Keratinocyte (primary cell): ENCODE results near the gene CNGA3. TPM values are rescaled to one million over a fixed set of nuclear protein-coding genes. Genes with fewer than 3 reads are reported as not detected.

Experiments
- DNase-seq: peaks from one replicate; pipeline ENCODE4 v3.0.0-alpha.2; 2011; ENCODE audit warnings: low read depth, missing footprints, low spot score
- FAIRE-seq: peaks from 2 replicates; lab custom pipeline; 2011; peaks lifted over from hg19 to GRCh38; lab: Jason Lieb, UNC
- H2AFZ ChIP-seq: 2 replicates; pipeline ENCODE4 v1.6.0; 2012; ENCODE audit warnings: low read length, control low read depth, inconsistent platforms; ENCODE audit not compliant: control insufficient read depth
- H3K27ac ChIP-seq: 2 replicates; pipeline ENCODE4 v1.5.1; 2011; ENCODE audit warnings: low read length; ENCODE audit not compliant: control insufficient read depth, insufficient read depth
- H3K27me3 ChIP-seq: 3 replicates; pipeline ENCODE4 v1.6.0; 2011; ENCODE audit warnings: low read length; ENCODE audit not compliant: control insufficient read depth, insufficient read depth; ENCODE audit errors: extremely low read depth
- H3K36me3 ChIP-seq, 2 experiments: 2 replicates in 1 of 2; 3 replicates in 1 of 2; pipeline ENCODE4 v1.5.1; 2011; ENCODE audit warnings: low read length in 2 of 2, mild to moderate bottlenecking in 1 of 2; ENCODE audit not compliant: control insufficient read depth in 2 of 2, insufficient read depth in 2 of 2; ENCODE audit errors: extremely low read depth in 1 of 2
- H3K4me1 ChIP-seq: 3 replicates; pipeline ENCODE4 v1.5.1; 2011; ENCODE audit warnings: low read length; ENCODE audit not compliant: control insufficient read depth, insufficient read depth; ENCODE audit errors: extremely low read depth
- H3K4me2 ChIP-seq: 3 replicates; pipeline ENCODE4 v1.6.0; 2011; ENCODE audit warnings: low read depth, low read length; ENCODE audit not compliant: control insufficient read depth, insufficient read depth; ENCODE audit errors: extremely low read depth
- H3K4me3 ChIP-seq, 3 experiments: fragments of 200-600 bp in 1 of 3; sonication (generic) in 1 of 3; 2 replicates in 2 of 3; 3 replicates in 1 of 3; pipeline ENCODE4 v1.5.1; 2011 to 2016; ENCODE audit warnings: low read length in 3 of 3, mild to moderate bottlenecking in 3 of 3, control low read depth in 2 of 3, inconsistent platforms in 1 of 3, low read depth in 1 of 3, mixed read lengths in 1 of 3, mixed run types in 1 of 3, moderate library complexity in 1 of 3; ENCODE audit not compliant: control insufficient read depth in 2 of 3, insufficient read depth in 2 of 3; ENCODE audit errors: extremely low read depth in 1 of 3
- H3K79me2 ChIP-seq: 2 replicates; pipeline ENCODE4 v1.6.0; 2012; ENCODE audit warnings: low read length; ENCODE audit not compliant: control insufficient read depth, insufficient read depth
- H3K9ac ChIP-seq: 3 replicates; pipeline ENCODE4 v1.6.0; 2011; ENCODE audit warnings: low read length; ENCODE audit not compliant: control insufficient read depth, insufficient read depth; ENCODE audit errors: extremely low read depth
- H3K9me1 ChIP-seq: 3 replicates; pipeline ENCODE4 v1.6.0; 2011; ENCODE audit warnings: low read length; ENCODE audit not compliant: control insufficient read depth, insufficient read depth; ENCODE audit errors: extremely low read depth
- H3K9me3 ChIP-seq: 2 replicates; pipeline ENCODE4 v1.5.1; 2012; ENCODE audit warnings: low read depth, low read length; ENCODE audit not compliant: control insufficient read depth
- H4K20me1 ChIP-seq: 3 replicates; pipeline ENCODE4 v1.6.0; 2011; ENCODE audit warnings: low read length; ENCODE audit not compliant: control insufficient read depth, insufficient read depth; ENCODE audit errors: extremely low read depth
- EZH2 ChIP-seq: IDR thresholded peaks from one replicate; pipeline ENCODE4 v1.6.1; 2012; ENCODE audit warnings: inconsistent platforms, mild to moderate bottlenecking, low read length, moderate library complexity
- dilution Hi-C: fragments of 300-500 bp; cut with MboI; formaldehyde crosslinking; loops from one replicate; pipeline ENCODE4 v1.7.0; 2020; ENCODE audit warnings: low sequenced_read_pairs; ENCODE audit not compliant: extremely low pct_ligation_motif_present
- polyA plus RNA-seq, 5 experiments: library from polyadenylated mRNA; depleted of rRNA in 3 of 5; stranded (reverse) in 3 of 5; stranded (forward) in 1 of 5; unstranded in 1 of 5; fragments of >200 nt; gene quantifications; 1 replicate in 1 of 5; 2 replicates in 3 of 5; 3 replicates in 1 of 5; pipeline versions ENCODE4 v1.2.1 to v1.2.3, GENCODE V29; 2011 to 2012; ENCODE audit warnings: missing spikeins in 2 of 5, low read depth in 1 of 5, low replicate concordance in 1 of 5
- TF ChIP-seq, protein P1 (sequence below), 3 experiments: IDR thresholded peaks in 1 of 3; conservative IDR thresholded peaks in 1 of 3; optimal IDR thresholded peaks in 1 of 3; 2 replicates in 2 of 3; 3 replicates in 1 of 3; pipeline versions ENCODE3 to v1.5.1; 2011; ENCODE audit warnings: low read length in 3 of 3, mild to moderate bottlenecking in 3 of 3, moderate library complexity in 2 of 3, control low read depth in 1 of 3, inconsistent platforms in 1 of 3; ENCODE audit not compliant: insufficient read depth in 2 of 3; ENCODE audit errors: extremely low read depth in 1 of 3

CNGA3 gene
- polyA plus RNA-seq, 1 donor (not counting 4 experiments of a cell fraction or from before 2014, with no cell fraction given): 0.01 TPM

- Histone ChIP-seq H3K4me1 (no peaks in the 10 kb centered on the region), H3K4me3 (no peak overlapping the region), H3K36me3 (no peaks in the 10 kb centered on the region), H3K9me3 (no peaks in the 10 kb centered on the region), H3K27ac (no peak overlapping the region), H2AFZ (no peak overlapping the region), H4K20me1 (no peaks in the 10 kb centered on the region), H3K9ac (no peak overlapping the region), H3K4me2 (no peak overlapping the region), H3K27me3 (no peaks in the 10 kb centered on the region), H3K9me1 (no peaks in the 10 kb centered on the region), H3K79me2 (no peaks in the 10 kb centered on the region)
- dilution Hi-C loops: no loop called here
- no peak for DNase-seq
- TF ChIP-seq, protein P1, sequence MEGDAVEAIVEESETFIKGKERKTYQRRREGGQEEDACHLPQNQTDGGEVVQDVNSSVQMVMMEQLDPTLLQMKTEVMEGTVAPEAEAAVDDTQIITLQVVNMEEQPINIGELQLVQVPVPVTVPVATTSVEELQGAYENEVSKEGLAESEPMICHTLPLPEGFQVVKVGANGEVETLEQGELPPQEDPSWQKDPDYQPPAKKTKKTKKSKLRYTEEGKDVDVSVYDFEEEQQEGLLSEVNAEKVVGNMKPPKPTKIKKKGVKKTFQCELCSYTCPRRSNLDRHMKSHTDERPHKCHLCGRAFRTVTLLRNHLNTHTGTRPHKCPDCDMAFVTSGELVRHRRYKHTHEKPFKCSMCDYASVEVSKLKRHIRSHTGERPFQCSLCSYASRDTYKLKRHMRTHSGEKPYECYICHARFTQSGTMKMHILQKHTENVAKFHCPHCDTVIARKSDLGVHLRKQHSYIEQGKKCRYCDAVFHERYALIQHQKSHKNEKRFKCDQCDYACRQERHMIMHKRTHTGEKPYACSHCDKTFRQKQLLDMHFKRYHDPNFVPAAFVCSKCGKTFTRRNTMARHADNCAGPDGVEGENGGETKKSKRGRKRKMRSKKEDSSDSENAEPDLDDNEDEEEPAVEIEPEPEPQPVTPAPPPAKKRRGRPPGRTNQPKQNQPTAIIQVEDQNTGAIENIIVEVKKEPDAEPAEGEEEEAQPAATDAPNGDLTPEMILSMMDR (optimal IDR thresholded peaks at IDR 0.05 in 1 of 3, IDR thresholded peaks at IDR 0.05 in 1 of 3, conservative IDR thresholded peaks at IDR 0.05 in 1 of 3; ENCODE audit: extremely low read depth in 1 of 3, insufficient read depth in 2 of 3, low read length in 3 of 3): no peak
- no peak for TF ChIP-seq EZH2
- FAIRE-seq: no peak
Observed at GRCh38 chr2:98357849-98358248, 11.6 kb downstream of the CNGA3 start.

- Histone ChIP-seq H3K4me1 (no peaks in the 10 kb centered on the region), H4K20me1 (no peaks in the 10 kb centered on the region), H3K4me2 (no peak overlapping the region), H3K36me3 (no peaks in the 10 kb centered on the region), H3K4me3 (no peak overlapping the region), H2AFZ (no peak overlapping the region), H3K27ac (no peak overlapping the region), H3K9me3 (no peaks in the 10 kb centered on the region), H3K27me3 (no peaks in the 10 kb centered on the region), H3K9ac (no peak overlapping the region), H3K9me1 (no peaks in the 10 kb centered on the region), H3K79me2 (no peaks in the 10 kb centered on the region)
- no peak for TF ChIP-seq EZH2
- TF ChIP-seq, protein P1 (optimal IDR thresholded peaks at IDR 0.05 in 1 of 3, IDR thresholded peaks at IDR 0.05 in 1 of 3, conservative IDR thresholded peaks at IDR 0.05 in 1 of 3; ENCODE audit: extremely low read depth in 1 of 3, insufficient read depth in 2 of 3, low read length in 3 of 3): no peak
- dilution Hi-C loops: no loop called here
- DNase-seq (no peak), FAIRE-seq (no peak)
Observed at GRCh38 chr2:98359986-98360385, 13.7 kb downstream of the CNGA3 start.
